SKM-1 (cell line): ENCODE measurements around the gene FAM107B.
"Not testable (repeated sequence)": the region's sequence is repeated elsewhere in the genome, so short reads cannot be mapped to it uniquely, and the experiment has no call there.

Experiments used
- DNase-seq: peaks from one replicate; lab custom pipeline; 2025; ENCODE audit not compliant: unreplicated experiment; lab: John Stamatoyannopoulos, UW

Gene FAM107B

GRCh38 chr10:14639637-14640036 is 135.1 kb downstream of the FAM107B start:
- DNase-seq = no peak

DNA sequence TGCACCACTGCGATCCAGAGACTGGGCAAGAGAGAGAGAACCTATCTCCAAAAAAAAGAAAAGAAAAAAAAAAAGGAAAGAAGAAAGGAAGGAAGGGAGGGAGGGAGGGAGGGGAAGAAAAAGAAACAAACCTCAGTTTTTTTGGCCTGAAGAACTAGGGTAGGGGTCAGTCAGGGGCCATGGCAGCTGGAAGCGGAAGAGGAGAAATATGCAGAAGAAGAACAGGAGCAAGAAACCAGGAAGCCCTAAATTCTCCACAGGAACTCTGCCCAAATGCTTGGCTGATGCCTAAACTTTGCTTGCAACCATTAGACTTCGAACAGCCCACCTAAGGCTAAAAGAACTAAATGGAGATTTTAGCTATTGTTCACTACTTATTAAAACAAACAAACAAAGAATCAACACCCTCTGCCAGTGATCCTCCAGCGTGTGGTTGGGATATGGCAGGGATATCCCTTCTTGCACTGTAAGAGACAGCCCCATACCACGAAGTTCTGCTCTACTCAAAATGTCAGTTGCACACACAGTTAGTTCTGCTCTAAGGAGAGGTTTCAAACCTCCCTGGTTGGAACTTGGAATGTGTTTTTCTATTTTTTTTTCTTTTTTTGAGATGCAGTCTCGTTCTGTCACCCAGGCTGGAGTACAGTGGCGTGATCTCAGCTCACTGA is 139.5 kb downstream of the FAM107B start:
- no peak for DNase-seq

GRCh38 chr10:14634572-14634971 is 140.1 kb downstream of the FAM107B start:
- DNase-seq = not testable (repeated sequence)

- no peak for DNase-seq
Measured at GRCh38 chr10:14625765-14626525, 148.8 kb downstream of the FAM107B start.

DNA sequence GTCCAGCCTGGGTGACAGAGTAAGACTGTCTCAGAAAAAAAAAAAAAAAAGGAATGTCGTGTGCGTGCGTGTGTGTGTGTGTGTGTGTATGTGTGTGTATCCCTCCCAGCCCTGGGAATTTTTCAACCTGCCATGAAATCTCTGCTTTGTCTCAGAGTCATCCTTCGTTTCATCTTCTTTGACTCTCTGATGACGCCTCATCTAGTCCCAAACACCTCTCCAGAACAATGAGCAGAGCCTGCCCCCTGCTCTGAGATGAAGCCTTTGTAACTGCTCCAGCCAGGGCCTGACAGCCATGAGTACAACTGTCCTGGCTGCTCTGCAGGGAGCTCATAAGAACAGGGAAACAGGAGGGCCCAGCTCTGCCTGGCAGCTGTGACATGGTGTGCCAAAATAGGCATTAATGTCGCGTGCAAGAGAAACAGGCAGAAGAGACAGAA is 149.5 kb downstream of the FAM107B start:
- no peak for DNase-seq

DNA sequence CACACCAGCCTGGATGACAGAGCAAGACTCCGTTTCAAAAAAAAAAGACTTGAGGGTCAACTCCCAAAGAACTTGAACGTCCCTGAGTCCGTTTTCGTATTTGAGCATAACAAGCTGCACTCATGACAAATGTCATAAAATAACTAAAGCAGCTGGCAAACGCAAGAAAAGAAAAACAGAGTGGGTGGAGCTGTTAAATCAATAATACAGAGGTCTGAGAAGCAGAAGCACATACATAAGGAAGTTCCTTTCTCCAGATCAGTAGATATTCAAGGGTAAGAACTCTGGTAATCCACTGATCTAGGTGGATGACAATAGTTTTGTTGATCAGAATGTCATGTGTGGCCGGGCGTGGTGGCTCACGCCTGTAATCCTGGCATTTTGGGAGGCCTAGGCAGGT is 150.1 kb downstream of the FAM107B start:
- DNase-seq = no peak

GRCh38 chr10:14623931-14624330 is 150.8 kb downstream of the FAM107B start:
- no peak for DNase-seq

DNA sequence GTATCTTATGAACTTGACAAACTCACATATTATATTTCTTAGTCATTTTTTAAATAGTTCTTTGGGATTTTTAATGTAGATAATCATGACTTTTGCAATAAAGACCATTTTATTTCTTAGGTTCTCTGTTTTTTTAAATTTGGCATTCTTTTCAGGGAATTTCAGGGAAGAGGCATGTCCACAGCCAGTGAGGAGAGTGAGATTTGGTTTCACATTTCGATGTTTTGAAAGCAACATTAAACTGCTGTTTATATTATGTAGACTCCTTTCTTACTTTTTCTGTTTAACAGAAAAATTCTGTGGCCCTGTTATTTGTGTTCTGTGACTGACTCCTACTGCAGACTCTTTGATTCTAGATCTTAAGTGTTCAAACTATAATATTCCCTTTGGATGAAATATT is 153.7 kb downstream of the FAM107B start:
- no peak for DNase-seq

DNA sequence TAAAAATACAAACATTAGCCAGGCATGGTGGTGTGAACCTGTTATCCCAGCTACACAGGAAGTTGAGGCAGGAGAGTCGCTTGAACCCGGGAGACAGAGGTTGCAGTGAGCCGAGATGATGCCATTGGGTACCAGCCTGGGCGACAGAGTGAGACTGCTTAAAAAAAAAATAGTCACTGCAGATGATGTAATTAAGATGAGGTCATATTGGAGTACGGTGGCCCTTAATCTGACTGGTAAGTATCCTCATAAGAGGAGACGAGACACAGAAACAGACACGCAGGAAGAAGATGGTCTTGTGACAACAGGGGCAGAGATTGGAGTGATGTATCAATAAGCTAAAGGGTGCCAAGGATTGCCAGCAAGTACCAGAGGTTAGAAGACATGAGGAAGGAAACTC is 156.0 kb downstream of the FAM107B start:
- DNase-seq = no peak

GRCh38 chr10:14617852-14618251 is 156.8 kb downstream of the FAM107B start:
- DNase-seq = peak; percentile 44

GRCh38 chr10:14616955-14617730 is 157.6 kb downstream of the FAM107B start:
- DNase-seq = no peak

GRCh38 chr10:14616465-14616864 is 158.2 kb downstream of the FAM107B start:
- no peak for DNase-seq

DNA sequence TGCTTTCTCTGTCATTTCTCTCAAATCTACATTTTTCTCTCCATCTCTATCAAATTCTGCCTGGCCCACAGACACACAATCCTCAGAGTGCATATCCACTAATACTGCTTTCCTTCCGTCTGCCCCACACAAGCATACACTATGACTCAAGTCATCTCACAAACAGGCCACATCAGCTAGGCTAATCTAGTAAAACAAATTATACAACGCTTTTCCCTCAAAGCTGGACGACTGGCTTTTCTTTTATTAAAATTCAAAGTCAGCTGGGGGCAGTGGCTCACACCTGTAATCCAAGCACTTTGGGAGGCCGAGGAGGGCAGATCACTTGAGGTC is 161.1 kb downstream of the FAM107B start:
- DNase-seq = no peak

DNA sequence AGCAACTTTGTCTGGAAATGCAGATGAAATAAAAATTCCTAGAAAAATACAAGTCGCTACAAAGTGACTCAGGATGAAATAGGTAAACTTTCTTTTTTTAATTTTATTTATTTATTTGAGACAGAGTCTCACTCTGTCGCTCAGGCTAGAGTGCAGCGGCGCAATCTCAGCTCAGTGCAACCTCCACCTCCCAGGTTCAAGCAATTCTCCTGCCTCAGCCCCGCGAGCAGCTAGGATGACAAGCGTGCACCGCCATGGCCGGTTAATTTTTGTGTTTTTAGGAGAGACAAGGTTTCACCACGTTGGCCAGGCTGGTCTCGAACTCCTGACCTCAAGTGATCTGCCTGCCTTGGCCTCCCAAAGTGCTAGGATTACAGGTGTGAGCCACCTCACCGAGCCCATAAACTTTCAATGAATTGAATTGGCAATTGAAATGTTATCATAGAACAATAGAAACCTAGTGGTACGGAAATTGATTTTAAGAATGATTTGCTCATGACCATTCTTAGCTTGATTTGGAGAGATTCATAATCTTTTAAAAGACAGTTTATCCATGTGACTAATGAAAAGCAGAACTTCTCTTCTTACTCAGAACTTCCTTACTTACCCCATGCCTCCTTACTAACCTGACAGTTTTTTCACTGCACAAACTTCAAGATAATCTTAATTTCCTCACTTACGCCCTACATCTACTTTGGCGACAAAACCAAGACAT is 161.7 kb downstream of the FAM107B start:
- DNase-seq = no peak

GRCh38 chr10:14611968-14612693 is 162.6 kb downstream of the FAM107B start:
- no peak for DNase-seq

GRCh38 chr10:14609178-14609577 is 165.5 kb downstream of the FAM107B start:
- no peak for DNase-seq

GRCh38 chr10:14608381-14609001 is 166.2 kb downstream of the FAM107B start:
- DNase-seq = peak; percentile 49

DNA sequence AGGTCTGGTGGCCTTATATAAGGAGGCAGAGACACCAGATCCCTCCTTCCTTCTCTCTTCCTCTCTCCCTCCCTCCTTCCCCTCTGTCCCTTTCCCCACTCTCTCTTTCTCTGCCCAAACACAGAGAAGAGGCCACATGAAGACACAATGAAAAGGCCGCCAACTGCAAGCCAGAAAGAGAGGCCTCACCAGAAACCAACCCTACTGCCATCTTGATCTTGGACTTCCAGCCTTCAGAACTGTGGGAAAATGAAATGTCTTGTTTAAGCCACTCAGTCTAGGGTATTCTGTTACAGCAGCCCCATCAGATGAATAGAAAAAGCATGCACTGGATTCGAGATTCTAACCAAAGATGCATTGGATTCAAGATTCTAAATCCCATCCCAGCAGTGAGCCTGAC is 168.1 kb downstream of the FAM107B start:
- no peak for DNase-seq

DNA sequence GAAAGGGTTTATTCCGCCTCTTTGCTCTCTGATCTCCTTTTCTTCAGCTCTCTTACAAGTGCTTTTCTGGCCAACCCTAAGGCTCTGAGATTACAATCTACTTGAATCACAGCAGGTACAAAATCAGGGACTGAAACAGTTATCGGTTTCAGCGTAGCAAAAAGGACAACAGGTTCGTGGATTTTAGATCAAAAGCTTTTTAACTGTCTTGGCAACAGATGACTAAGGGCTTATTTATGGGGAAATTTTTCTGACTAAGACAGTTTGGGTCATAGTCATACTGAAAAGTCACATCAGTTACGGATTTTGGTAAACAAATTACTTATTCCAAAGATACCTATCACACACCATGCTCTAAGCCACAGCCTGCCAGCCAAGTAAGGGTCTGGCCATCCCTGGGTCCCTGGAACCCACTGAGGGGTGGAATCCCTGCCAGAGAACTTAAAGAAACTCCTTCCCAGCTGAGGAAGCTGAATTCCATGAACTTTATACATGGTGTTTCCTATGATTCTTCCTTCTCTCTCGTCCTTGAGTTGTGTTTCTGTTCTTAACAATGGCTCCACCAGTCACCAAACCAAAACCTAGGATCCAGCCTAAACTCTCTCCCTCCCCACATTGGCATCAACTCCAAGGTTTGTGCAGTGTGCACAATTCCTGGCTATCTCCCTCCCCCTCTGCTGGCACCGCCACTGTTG is 169.3 kb downstream of the FAM107B start:
- DNase-seq = no peak
